Measurements from ENCODE around the gene TMEM59L.

The TMEM59L gene

DNA sequence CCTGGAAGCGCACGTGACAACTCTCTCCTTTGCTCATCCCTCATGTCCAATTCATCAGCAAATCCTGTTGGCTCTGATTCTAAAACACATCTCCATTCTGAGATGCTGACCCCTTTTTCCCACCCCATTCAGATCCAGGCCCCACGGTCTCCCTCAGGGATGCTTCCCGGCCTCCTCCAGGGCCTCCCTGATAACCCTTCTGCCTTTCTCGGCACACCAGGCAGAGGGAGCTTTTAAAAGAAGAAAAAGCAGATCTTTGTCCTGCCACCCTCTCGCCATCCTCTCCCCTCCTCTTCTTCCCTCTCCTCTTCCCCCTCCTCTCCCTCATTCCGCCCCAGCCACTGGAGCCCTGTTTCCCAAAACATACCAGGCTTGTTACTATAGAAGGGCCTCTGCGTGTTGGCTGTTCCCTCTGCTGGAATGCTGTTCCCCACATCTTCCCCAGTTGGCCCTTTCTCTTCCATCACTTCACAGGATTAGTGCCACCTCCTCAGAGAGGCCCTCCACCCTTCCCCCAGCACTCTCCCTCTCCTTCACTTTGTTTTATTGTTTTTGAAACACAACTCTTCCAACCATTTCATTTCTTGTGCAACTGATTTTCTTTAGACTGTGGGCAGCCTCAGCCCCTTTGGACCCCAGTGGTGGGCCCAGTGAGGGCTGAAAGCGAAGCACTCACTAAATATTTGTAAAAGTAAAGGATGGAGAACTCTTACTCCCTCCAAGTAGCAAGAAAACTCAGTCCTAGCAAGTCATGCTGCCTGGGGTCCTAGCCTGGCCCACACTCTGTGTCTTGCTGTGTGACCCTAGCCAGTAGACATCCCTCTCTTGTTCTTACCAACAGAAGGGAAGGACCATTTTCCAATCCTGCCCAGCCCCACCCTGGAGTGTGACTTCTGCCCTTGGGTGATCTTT, 3.6 kb upstream of the TMEM59L start:
- no peak for DNase-seq (ENCODE audit: low spot score)

- no peak for DNase-seq (ENCODE audit: low spot score)
These were observed 3.0 kb upstream of the TMEM59L start for GRCh38 chr19:18609717-18610051.

GRCh38 chr19:18610245-18610555, 2.5 kb upstream of the TMEM59L start:
- DNase-seq (ENCODE audit: low spot score): no peak

DNA sequence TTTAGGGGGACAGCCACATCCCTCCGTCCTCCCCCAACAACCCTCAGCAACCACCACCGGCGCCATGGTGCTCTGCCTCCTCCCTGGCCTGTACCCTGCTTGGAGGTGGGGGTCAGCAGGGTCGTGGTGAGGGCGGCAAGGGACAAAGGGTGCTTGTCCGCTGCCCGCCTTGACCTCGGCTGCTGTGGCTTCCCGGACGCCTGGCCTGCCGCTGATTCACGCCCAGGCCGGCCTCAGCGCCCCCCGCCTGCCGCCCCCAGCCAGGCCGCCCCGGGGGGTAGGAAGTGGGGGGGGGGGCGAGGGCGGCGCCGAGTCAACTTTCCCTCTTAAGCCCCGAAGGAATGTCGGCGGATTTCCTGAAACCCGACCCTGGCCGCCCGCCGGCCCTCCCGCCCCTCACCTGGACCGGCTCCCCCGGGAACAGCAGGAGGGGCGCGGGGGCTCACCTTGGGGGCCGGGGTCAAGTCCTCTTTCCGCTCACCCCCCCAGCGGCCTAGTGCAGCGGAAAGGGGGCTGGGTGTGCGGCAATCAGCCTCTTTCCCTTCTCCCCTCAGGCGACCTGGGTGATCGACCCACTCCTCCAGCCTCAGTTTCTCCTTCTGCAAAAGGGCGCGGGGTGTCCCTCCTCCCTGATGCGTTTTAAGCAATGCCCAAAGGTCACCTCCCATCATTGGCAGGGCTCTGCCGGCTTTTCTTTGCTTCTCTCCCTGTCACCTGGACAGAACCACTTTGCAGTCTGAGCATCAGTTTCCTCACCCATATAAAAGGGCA, 1.9 kb upstream of the TMEM59L start:
- no peak for DNase-seq (ENCODE audit: low spot score)

GRCh38 chr19:18611327-18612050, 1.2 kb upstream of the TMEM59L start:
- no peak for DNase-seq (ENCODE audit: low spot score)

DNA sequence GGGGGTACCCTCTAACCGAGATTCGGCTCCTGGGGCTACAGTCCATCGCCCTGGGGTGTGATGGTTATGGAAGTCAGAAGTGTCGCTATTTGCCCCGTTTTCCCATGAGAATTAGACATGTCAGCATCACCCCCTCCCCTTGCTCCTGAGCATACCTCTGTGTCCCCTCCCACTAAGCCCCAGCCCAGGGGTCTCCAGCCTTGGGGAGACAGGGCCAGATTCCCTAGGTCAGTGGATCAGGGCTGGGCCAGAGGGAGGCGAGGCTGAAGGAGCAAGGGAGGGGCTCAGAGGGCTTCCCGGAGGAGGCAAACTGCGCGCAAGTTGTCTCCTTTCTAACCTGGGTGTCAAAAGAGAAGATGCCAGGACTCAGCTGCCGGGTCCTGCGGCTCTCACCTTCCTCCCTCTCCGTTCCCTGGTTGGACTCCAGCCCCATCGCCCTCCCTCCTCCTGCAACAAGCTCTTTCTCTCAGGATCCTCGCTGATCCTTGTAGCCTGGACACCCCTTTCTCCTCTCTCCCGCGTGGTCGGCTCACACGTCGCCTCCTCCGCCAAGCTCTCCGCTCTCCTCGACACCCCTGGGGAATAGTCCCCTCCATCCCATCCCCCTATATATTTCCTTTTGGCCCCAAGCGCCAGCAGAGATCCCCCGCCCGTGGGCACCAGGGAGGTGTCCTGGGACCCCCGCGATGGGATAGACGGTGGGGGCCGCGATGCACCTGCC, 459 bp upstream of the TMEM59L start:
- no peak for DNase-seq (ENCODE audit: low spot score)

DNA sequence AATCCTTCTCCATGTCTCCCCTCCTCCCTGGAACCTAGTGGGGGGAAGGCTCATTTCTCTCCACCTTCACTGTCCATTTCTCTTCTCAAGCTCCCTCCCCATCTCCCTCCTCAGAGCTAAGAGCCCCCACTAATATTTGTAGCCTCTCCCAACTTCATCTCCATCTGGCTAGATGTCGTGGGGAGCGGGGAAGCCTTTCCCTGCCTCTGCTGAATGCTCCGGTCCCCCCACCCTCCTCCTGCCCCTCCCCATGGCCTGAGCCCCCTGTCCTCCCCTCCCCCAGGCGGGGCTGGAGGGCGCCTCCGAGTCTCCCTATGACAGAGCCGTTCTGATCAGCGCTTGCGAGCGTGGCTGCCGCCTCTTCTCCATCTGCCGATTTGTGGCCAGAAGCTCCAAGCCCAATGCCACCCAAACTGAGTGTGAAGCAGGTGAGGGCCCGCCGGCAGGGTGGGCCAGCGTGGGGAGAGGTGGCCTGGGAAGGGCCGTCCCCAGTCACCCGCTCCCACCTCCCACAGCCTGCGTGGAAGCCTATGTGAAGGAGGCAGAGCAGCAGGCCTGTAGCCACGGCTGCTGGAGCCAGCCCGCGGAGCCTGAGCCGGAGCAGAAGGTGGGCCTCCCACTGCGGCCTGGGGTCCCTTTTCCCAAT, 1.0 kb downstream of the TMEM59L start:
- DNase-seq (ENCODE audit: low spot score): no peak

DNA sequence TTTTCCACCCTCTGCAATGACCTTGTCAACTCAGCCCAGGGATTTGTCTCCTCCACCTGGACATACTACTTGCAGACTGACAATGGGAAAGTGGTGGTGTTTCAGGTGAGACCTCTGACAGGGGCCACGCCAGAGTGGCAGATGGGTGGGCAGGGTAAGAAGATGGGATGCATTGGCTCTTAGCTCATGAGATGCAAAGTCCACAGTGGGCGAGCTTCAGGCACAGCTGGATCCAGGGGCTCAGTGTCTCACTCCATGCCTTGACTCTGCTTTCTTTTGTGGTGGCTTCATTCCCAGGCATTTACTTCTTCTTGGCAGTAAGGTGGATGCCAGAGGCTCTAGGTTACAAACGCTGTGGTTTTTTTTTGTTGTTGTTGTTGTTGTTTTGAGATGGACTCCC, 3.4 kb downstream of the TMEM59L start:
- DNase-seq (ENCODE audit: low spot score): no peak

- no peak for DNase-seq (ENCODE audit: low spot score)
These were observed 4.9 kb downstream of the TMEM59L start for GRCh38 chr19:18617562-18617961.

DNA sequence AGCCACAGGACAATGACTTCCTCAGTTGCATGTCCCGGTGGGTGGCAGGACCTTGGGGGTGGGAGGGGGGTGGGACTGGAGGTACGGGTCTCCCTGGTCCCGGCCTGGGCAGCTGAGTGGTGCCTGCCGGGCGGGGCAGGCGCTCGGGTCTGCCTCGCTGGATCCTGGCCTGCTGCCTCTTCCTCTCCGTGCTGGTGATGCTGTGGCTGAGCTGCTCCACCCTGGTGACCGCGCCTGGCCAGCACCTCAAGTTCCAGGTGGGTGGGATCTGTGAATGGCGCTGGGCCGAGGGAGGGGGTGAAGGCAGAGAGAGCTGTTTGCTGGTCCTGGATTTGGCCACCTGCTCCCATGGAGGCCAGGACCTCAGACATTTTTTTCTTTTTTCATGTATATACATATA, 5.6 kb downstream of the TMEM59L start:
- DNase-seq (ENCODE audit: low spot score): no peak

DNA sequence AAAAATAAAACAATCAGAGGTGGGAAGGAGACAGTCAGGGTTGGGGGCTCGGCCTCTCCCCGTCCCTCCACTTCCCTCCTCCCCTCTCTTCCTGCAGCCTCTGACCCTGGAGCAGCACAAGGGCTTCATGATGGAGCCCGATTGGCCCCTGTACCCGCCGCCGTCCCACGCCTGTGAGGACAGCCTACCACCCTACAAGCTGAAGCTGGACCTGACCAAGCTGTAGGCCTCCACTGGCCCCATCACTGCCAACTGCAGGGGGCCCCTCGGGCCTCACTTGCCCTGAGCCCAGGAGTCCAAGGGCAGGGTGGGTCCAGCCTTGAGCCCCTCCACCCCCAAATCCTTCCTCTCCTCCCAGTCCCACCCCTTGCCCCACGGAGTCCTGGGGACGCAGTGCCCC, 7.6 kb downstream of the TMEM59L start:
- DNase-seq (ENCODE audit: low spot score): no peak

- no peak for DNase-seq (ENCODE audit: low spot score)
These were observed 8.2 kb downstream of the TMEM59L start for GRCh38 chr19:18620902-18621301.

GRCh38 chr19:18626906-18627305, 14.2 kb downstream of the TMEM59L start:
- no peak for DNase-seq (ENCODE audit: low spot score)

DNA sequence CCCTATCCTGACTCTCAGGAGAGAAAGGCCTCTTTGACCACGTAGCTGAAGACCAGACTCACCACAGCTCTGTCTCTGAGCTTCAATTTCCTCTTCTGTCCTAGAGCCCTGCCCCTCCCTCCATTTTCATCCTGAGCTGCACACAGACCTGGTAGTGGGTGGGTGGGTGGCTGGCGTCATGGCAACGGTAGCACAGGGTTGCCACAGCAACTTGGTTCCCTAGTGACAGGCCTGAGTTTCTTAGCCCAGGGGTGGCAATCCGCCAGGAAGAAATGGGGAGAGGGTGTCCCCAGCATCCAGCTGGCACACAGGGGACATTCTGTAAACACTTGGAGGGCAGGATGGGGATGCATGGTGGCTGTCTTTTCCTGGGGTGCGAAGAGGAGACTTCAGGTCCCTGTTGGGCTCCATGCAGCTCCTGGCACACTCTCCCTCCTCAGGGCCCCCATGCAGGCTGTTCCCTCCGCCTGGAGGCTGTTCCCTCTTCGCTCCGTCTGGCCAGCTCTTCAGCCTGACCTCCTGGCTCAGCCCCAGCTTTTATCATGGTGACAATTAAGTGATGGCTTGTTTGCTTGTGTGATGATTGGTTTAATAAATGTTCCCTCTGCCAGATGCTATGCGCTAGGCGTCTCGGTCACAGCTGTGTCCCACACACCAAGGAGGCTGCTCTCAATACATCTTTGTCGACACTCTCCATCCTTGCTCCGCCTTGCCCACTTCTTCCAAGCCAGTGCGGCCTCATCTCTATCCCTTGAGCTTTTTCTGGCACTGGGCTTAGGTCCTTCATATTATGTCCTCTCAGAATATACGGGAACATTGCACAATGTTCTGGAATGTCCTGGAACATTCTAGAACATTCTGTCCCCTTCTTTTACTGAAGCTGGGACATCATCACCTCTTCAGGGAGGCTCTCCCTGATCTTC, 16.8 kb downstream of the TMEM59L start:
- no peak for DNase-seq (ENCODE audit: low spot score)

GRCh38 chr19:18633321-18633720, 20.7 kb downstream of the TMEM59L start:
- DNase-seq (ENCODE audit: low spot score): no peak

GRCh38 chr19:18634612-18635297, 22.1 kb downstream of the TMEM59L start:
- no peak for DNase-seq (ENCODE audit: low spot score)

DNA sequence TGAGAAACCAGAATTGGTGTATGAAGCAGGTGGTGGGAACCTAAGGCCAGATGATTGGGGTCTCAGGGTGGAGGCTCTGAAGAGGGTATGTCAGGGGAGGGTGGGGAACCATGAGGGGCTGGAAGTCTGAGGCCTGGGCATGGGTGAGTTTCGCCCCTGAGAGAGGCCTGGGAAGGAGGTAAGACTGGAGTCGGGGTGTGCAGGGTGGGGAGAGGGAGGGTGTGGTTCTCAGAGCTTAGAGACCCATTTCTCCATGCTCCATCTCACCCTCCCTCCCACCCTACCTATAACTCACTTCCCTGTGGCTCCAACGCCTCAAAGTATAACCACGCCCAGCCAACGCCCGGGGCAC, 23.1 kb downstream of the TMEM59L start:
- no peak for DNase-seq (ENCODE audit: low spot score)

DNA sequence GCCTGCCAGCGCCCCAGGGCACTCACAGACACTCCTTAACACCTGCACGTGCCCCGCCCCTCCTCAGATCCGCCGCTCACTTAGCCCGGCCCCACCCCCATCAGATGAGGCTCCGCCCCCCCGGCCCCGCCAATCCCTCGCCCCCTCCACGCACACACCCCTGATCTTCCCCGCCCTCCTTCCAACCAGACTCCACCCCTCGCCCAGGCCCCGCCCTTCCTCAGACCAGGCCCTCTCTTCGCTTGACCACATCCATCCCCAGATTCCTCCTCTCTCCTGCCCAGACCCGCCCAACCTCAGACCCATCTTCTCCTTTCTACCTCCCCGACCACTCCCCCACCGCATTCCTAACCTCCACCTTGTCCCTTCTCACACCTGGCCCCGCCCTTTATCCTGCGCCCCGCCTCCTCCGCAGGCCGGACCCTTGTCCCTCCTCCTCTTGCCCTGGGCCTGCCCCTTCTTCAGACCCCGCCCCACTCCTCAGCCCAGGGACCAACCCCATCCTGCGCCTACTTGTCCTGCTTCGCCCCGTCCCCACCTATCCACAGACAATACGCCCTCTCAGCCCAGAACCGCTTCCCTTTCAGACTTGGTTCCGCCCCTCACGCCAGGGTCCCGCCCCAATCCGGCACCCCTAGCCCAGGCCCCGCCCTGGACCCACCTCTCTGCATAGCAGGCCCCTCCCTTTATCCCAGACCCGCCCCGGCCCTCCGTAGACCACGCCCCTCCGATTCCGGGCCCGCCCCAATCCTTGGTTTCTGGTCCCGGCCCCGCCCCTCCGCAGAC, 23.7 kb downstream of the TMEM59L start:
- DNase-seq (ENCODE audit: low spot score): peak; percentile 98

DNA sequence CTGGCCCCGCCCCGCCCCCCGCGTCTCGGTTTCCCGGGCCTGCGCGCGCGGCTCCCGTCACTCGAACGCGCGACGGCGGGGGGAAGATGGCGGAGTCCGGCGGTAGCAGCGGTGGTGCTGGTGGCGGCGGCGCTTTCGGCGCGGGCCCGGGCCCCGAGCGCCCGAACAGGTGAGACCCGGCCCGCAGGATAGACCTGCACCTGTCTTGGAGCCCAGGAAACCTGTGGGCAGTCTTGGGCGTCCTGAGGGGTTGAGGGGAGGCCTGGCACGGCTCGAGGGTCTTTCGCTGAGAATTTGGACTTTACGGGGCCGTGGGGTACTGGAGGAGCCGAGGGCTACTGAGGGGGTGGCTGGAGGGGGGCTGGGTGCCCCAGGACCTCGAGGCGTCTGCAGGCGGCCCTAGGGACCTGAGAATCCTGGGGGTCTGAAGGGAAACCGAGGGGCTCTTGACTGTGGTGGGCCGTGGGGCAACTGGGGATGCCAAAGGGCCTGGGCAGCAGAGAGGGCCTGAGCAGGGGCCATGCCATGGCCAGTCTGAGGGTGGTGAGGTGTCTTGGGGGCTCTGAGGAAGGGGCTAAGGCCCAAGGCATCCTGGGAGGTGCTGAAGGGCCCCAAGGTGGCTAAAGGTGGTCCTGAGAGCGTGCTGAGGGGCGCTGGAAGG, 24.4 kb downstream of the TMEM59L start, which contains the start of gene KLHL26:
KLHL26 (plus strand) TSS at position 60 of the 661 bp plus-strand sequence; CDS start at position 87, 27 bp downstream.
- DNase-seq (ENCODE audit: low spot score): no peak
